ENCODE measurements around the gene GATA5. TPM values are rescaled to one million over a fixed set of nuclear protein-coding genes. Genes with fewer than 3 reads are reported as not detected.

The GATA5 gene
- total RNA-seq, 1 experiment from 2014 or later: 0.25 TPM

DNA sequence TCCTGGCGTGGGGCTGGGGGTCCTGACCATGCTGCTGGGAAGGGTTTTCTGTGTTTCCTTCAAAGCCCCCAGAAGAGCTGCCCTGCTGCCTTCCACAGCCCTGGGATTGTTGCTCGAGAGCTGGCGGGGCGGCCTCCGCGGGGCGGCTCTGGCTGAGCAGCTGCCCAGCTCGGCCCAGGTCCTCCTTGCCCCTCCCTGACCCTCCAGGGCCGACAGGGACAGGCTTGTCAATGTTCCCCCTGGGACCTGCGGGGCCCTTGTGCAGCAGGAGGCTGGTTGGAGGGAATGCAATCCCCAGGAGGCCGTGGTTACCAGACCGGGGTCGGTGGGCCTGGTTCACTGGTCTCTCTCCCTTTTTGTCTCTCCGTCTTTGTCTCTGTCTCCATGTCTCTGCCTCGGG lies 19.9 kb downstream of the GATA5 start:
- intact Hi-C loops (cut with micrococcal nuclease; ENCODE audit: unreplicated experiment): no loop called here
- ChIA-PET CTCF (no interaction called here), POLR2A (no interaction called here)
- Mint-ChIP-seq H3K27ac (ENCODE audit: unreplicated experiment) (no peak overlapping the region), H3K4me3 (ENCODE audit: unreplicated experiment) (no peak overlapping the region), H3K9me3 (ENCODE audit: unreplicated experiment) (no peaks in the 10 kb centered on the region), H3K27me3 (ENCODE audit: insufficient read depth, unreplicated experiment) (no peaks in the 10 kb centered on the region), H3K4me1 (ENCODE audit: low read depth, unreplicated experiment) (peaks cover 13% of the 10 kb centered on the region), H3K36me3 (ENCODE audit: insufficient read depth, unreplicated experiment) (no peaks in the 10 kb centered on the region)
- no peaks in the 10 kb centered on the region for H3K9me3 ChIP-seq
- no peak for TF ChIP-seq CTCF (IDR thresholded peaks at IDR 0.05; ENCODE audit: insufficient read depth in 1 of 2, low read depth in 1 of 2, low read length in 1 of 2, severe bottlenecking in 1 of 2, unreplicated experiment in 1 of 2)
- no TSS peak for BruUV-seq (replicated peaks)
- no peak overlapping the region for H3K4me3 ChIP-seq (ENCODE audit: low read depth, low read length)
- H3K36me3 ChIP-seq (ENCODE audit: control insufficient read depth, insufficient read depth, low read length): no peaks in the 10 kb centered on the region
- H3K4me1 ChIP-seq: peaks cover 40% of the 10 kb centered on the region
- H3K27me3 ChIP-seq (replicated peaks; ENCODE audit: control insufficient read depth, insufficient read depth, low read length): no peaks in the 10 kb centered on the region
- DNase-seq: no peak

- peaks cover 13% of the 10 kb centered on the region for H3K4me1 Mint-ChIP-seq (ENCODE audit: low read depth, unreplicated experiment)
- DNase-seq: no peak
- Histone ChIP-seq H3K27me3 (replicated peaks; ENCODE audit: control insufficient read depth, insufficient read depth, low read length) (no peaks in the 10 kb centered on the region), H3K4me3 (ENCODE audit: low read depth, low read length) (no peak overlapping the region), H3K4me1 (peaks cover 44% of the 10 kb centered on the region), H3K36me3 (ENCODE audit: control insufficient read depth, insufficient read depth, low read length) (no peaks in the 10 kb centered on the region), H3K9me3 (no peaks in the 10 kb centered on the region)
- H3K4me3 Mint-ChIP-seq (ENCODE audit: unreplicated experiment): no peak overlapping the region
- no peaks in the 10 kb centered on the region for H3K9me3 Mint-ChIP-seq (ENCODE audit: unreplicated experiment)
- H3K27me3 Mint-ChIP-seq (ENCODE audit: insufficient read depth, unreplicated experiment): no peaks in the 10 kb centered on the region
- peak overlapping the region; percentile 17 for H3K27ac Mint-ChIP-seq (ENCODE audit: unreplicated experiment)
- CTCF ChIA-PET: interaction anchor here (1.0 to 1.2 kb wide), 2 partner anchors 10 to 339 kb away, joined by 3 to 8 read pairs; no protein-coding TSS in a partner anchor
- intact Hi-C loops (cut with micrococcal nuclease; ENCODE audit: unreplicated experiment): no loop called here
- no TSS peak for BruUV-seq (replicated peaks)
- H3K36me3 Mint-ChIP-seq (ENCODE audit: insufficient read depth, unreplicated experiment): no peaks in the 10 kb centered on the region
- TF ChIP-seq CTCF (IDR thresholded peaks at IDR 0.05; ENCODE audit: insufficient read depth in 1 of 2, low read depth in 1 of 2, low read length in 1 of 2, severe bottlenecking in 1 of 2, unreplicated experiment in 1 of 2): no peak
- POLR2A ChIA-PET: no interaction called here
Observed at GRCh38 chr20:62454904-62455636, 20.7 kb downstream of the GATA5 start.

DNA sequence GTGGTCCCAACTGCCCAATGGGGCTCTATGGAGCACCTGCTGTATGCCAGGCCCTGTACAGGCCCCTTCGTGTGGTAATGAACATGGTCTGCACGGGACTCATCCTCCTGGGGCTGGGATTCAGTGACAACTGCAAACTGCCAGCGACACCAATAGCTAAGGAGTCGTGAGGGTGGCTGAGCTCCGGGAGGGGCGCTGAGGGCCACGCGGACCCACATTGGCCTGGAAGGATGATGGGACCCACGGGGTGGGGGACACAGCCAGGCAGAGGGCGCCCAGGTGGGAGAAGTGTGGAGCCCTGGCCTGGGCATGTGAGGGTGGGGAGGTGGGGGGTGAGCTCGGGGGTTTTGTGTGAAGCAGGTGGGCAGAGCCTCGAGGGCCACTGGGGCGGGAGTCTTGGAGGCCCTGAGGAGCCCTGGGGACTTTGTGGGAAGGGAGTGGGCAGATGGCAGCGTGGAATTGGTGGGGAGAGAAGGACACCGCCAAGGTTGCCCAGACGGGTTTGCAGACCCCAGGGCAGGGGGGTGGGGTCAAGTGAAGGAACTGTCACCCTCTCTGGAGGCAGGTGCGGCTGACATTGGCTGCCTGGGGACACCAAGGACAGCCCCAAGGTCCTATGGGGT lies 22.5 kb downstream of the GATA5 start:
- BruUV-seq (replicated peaks): no TSS peak
- H3K4me1 ChIP-seq: peaks cover 50% of the 10 kb centered on the region
- no peaks in the 10 kb centered on the region for H3K9me3 Mint-ChIP-seq (ENCODE audit: unreplicated experiment)
- no peaks in the 10 kb centered on the region for H3K9me3 ChIP-seq
- intact Hi-C loops (cut with micrococcal nuclease; ENCODE audit: unreplicated experiment): no loop called here
- TF ChIP-seq CTCF (IDR thresholded peaks at IDR 0.05; ENCODE audit: insufficient read depth in 1 of 2, low read depth in 1 of 2, low read length in 1 of 2, severe bottlenecking in 1 of 2, unreplicated experiment in 1 of 2): no peak
- no peak overlapping the region for H3K4me3 Mint-ChIP-seq (ENCODE audit: unreplicated experiment)
- ChIA-PET CTCF (interaction anchor here (0.6 kb wide), 1 partner anchor 123 kb away, joined by 3 read pairs; no protein-coding TSS in a partner anchor), POLR2A (no interaction called here)
- H3K4me3 ChIP-seq (ENCODE audit: low read depth, low read length): no peak overlapping the region
- no peaks in the 10 kb centered on the region for H3K27me3 ChIP-seq (replicated peaks; ENCODE audit: control insufficient read depth, insufficient read depth, low read length)
- H3K27me3 Mint-ChIP-seq (ENCODE audit: insufficient read depth, unreplicated experiment): no peaks in the 10 kb centered on the region
- H3K4me1 Mint-ChIP-seq (ENCODE audit: low read depth, unreplicated experiment): peaks cover 27% of the 10 kb centered on the region
- no peaks in the 10 kb centered on the region for H3K36me3 ChIP-seq (ENCODE audit: control insufficient read depth, insufficient read depth, low read length)
- H3K36me3 Mint-ChIP-seq (ENCODE audit: insufficient read depth, unreplicated experiment): no peaks in the 10 kb centered on the region
- no peak overlapping the region for H3K27ac Mint-ChIP-seq (ENCODE audit: unreplicated experiment)
- DNase-seq: no peak

All from Caco-2 (cell line).